ENCODE results near the gene ERC1. TPM values are rescaled to one million over a fixed set of nuclear protein-coding genes. Genes with fewer than 3 reads are reported as not detected.

The ERC1 gene
- 31.7 and 53.4 TPM in 2 replicates for total RNA-seq

DNA sequence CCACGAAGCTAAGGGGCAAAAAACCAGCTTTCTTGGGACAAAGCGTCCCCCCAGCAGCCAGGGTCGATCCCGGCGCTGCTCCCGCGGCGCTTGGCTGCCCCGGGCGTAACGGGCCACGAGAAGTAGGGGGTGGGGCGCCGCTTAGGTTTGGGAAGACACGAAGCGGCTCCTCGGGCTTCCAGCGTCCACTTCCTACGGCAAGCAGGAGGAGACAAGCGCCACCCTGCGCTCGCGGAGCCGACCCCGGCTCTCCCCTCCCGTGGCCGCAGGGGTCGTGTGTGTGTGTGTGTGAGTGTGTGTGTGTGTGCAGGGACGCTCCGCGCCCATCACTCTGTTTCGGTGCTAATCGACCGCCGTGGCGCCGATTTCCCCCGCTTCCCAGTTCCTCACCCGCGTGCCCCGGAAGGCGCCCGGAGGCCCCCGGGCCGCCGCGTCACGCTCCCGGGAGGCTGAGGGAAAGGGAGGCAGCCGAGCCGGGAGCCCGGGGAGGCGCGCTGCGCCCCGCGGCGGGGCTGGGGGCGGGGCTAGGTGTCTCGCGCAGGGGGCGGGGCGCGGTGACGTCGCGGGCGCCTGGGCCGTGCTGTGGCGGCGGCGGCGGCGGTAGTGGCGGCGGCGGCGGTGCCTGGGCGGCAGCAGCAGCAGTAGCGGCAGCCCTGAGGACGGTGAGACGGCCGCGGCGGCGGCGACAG lies at the start of gene ERC1:
TSS of gene ERC1 (plus strand) at position 563 of the 689 bp plus-strand sequence. CDS start 36,681 bp downstream, outside the sequence.

DNA sequence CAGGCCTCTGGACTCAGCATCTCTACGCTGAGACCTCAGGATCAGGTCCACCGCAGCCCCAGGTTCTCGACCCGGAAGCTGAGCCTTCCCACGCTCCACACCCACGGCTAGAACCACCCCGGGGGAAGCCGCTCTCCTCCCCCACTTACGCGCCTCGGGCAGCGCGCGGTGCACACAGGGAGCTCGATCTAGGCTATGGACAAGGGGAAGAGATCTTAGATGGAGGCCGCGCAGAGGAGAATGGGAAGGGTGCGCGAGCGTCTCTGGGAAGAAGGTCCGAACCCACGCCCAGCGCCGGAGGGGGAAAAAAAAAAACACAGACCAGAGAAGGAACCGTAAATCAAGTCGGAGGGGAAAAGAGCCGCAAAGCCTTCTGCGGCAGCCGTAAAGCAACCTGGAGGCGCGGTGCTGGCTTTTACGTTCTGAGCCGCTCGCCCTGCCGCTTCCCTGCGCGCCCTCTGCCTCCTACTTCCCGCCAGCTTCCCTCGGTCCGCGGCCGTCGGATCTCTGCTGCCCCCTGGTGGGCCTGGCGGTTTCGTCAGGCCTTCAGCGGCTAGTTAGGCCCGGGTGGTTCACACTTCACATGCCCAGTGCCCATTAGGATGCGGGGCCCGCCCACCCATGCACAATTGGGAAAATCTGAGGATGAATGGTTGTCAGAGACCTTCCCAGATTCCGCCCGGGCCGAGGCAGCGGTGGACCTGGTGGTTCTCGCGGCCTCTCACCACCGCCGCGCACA lies 41.4 kb upstream of the ERC1 start, which contains the start of gene RAD52:
TSS of gene RAD52 (minus strand) at position 242 of the 739 bp plus-strand sequence. CDS start 16,636 bp downstream, outside the sequence.

Other genes starting within 250 kb of the ERC1 start
- gene WNK1, start 238.6 kb upstream of the ERC1 start, total RNA-seq = 69.2 and 69.9 TPM in 2 replicates
- gene RAD52, start 41.5 kb upstream of the ERC1 start, total RNA-seq = 18.1 and 20.0 TPM in 2 replicates